H9 (cell line): ENCODE data around the gene NEGR1. TPM values are rescaled to one million over a fixed set of nuclear protein-coding genes. Genes with fewer than 3 reads are reported as not detected.

ENCODE experiments used
- DNase-seq: peaks from one replicate; pipeline ENCODE4 v3.0.0-alpha.2; 2017
- H2AFZ ChIP-seq: one replicate; pipeline ENCODE4 v1.6.1; 2013; ENCODE audit warnings: mild to moderate bottlenecking, low read length, control low read depth, moderate library complexity
- H2AK5ac ChIP-seq: 2 replicates; pipeline ENCODE4 v1.6.1; 2013; ENCODE audit warnings: low read length, control low read depth, mixed read lengths; ENCODE audit not compliant: insufficient read length
- H2BK120ac ChIP-seq: one replicate; pipeline ENCODE4 v1.6.1; 2013; ENCODE audit warnings: low read depth, mild to moderate bottlenecking, low read length, control low read depth, inconsistent platforms; ENCODE audit not compliant: poor library complexity, severe bottlenecking
- H2BK12ac ChIP-seq: 2 replicates; pipeline ENCODE4 v1.6.1; 2013; ENCODE audit warnings: low read length, control low read depth, mixed read lengths, low read depth; ENCODE audit not compliant: insufficient read length
- H2BK15ac ChIP-seq: 2 replicates; pipeline ENCODE4 v1.6.1; 2013; ENCODE audit warnings: low read depth, low read length, control low read depth
- H2BK20ac ChIP-seq: one replicate; pipeline ENCODE4 v1.6.1; 2013; ENCODE audit warnings: low read depth, mild to moderate bottlenecking, low read length, control low read depth, inconsistent platforms; ENCODE audit not compliant: poor library complexity, severe bottlenecking
- H2BK5ac ChIP-seq: 2 replicates; pipeline ENCODE4 v1.6.1; 2013; ENCODE audit warnings: low read length, control low read depth, mixed read lengths; ENCODE audit not compliant: insufficient read length
- H3K14ac ChIP-seq: 2 replicates; pipeline ENCODE4 v1.6.1; 2013; ENCODE audit warnings: low read length, control low read depth; ENCODE audit not compliant: insufficient read depth
- H3K18ac ChIP-seq: 2 replicates; pipeline ENCODE4 v1.6.1; 2013; ENCODE audit warnings: low read depth, mild to moderate bottlenecking, mixed read lengths, low read length, control low read depth; ENCODE audit not compliant: insufficient read length
- H3K23ac ChIP-seq: 2 replicates; pipeline ENCODE4 v1.6.1; 2013; ENCODE audit warnings: low read length, control low read depth, mixed read lengths, low read depth; ENCODE audit not compliant: insufficient read length
- H3K23me2 ChIP-seq: 2 replicates; pipeline ENCODE4 v1.6.1; 2013; ENCODE audit warnings: low read depth, mild to moderate bottlenecking, mixed read lengths, low read length, control low read depth; ENCODE audit not compliant: insufficient read length, poor library complexity, severe bottlenecking
- H3K27ac ChIP-seq: 2 replicates; pipeline ENCODE4 v1.5.1; 2013; ENCODE audit warnings: low read length, control low read depth, mixed read lengths, low read depth; ENCODE audit not compliant: insufficient read length
- H3K27me3 ChIP-seq: 2 replicates; pipeline ENCODE4 v1.6.1; 2013; ENCODE audit warnings: low read length, control low read depth, inconsistent platforms; ENCODE audit not compliant: insufficient read depth
- H3K4ac ChIP-seq: 2 replicates; pipeline ENCODE4 v1.6.1; 2013; ENCODE audit warnings: low read depth, mild to moderate bottlenecking, control low read depth, inconsistent platforms, low read length, moderate library complexity
- H3K4me1 ChIP-seq: 2 replicates; pipeline ENCODE4 v1.6.1; 2013; ENCODE audit warnings: low read length, control low read depth, inconsistent platforms; ENCODE audit not compliant: insufficient read depth
- H3K4me2 ChIP-seq: 2 replicates; pipeline ENCODE4 v1.6.1; 2013; ENCODE audit warnings: low read length, control low read depth, mixed read lengths; ENCODE audit not compliant: insufficient read length, insufficient read depth
- H3K56ac ChIP-seq: 2 replicates; pipeline ENCODE4 v1.6.1; 2013; ENCODE audit warnings: low read depth, mild to moderate bottlenecking, mixed read lengths, low read length, control low read depth; ENCODE audit not compliant: insufficient read length
- H3K79me1 ChIP-seq: 2 replicates; pipeline ENCODE4 v1.6.1; 2013; ENCODE audit warnings: low read depth, mild to moderate bottlenecking, moderate library complexity, low read length, control low read depth, inconsistent platforms; ENCODE audit not compliant: insufficient read depth, poor library complexity, severe bottlenecking
- H3K79me2 ChIP-seq: 2 replicates; pipeline ENCODE4 v1.6.1; 2013; ENCODE audit warnings: low read length, control low read depth, inconsistent platforms; ENCODE audit not compliant: insufficient read depth
- H3K9ac ChIP-seq: 2 replicates; pipeline ENCODE4 v1.6.1; 2013; ENCODE audit warnings: low read length, control low read depth, mixed read lengths; ENCODE audit not compliant: insufficient read length; ENCODE audit errors: extremely low read depth
- H3K9me3 ChIP-seq: one replicate; pipeline ENCODE4 v1.6.1; 2013; ENCODE audit warnings: low read depth, low read length, inconsistent platforms; ENCODE audit not compliant: control insufficient read depth
- H3T11ph ChIP-seq: one replicate; pipeline ENCODE4 v1.6.1; 2013; ENCODE audit warnings: mild to moderate bottlenecking, low read length, control low read depth, inconsistent platforms
- H4K20me1 ChIP-seq: one replicate; pipeline ENCODE4 v1.6.1; 2013; ENCODE audit not compliant: control insufficient read depth, insufficient read length, insufficient read depth
- H4K5ac ChIP-seq: 2 replicates; pipeline ENCODE4 v1.6.1; 2013; ENCODE audit warnings: low read depth, mild to moderate bottlenecking, mixed read lengths, low read length, control low read depth; ENCODE audit not compliant: insufficient read length
- H4K8ac ChIP-seq: replicated peaks from 2 replicates; pipeline ENCODE4 v1.6.1; 2013; ENCODE audit warnings: low read length, control low read depth, mixed read lengths, low read depth; ENCODE audit not compliant: insufficient read length
- H4K91ac ChIP-seq: 2 replicates; pipeline ENCODE4 v1.6.1; 2013; ENCODE audit warnings: low read depth, mild to moderate bottlenecking, moderate library complexity, mixed read lengths, low read length, control low read depth; ENCODE audit not compliant: insufficient read length
- H3K27ac Mint-ChIP-seq, 3 experiments: 2 replicates in 2 of 3; 3 replicates in 1 of 3; pipeline ENCODE4 v1.8.0; 2020 to 2021; ENCODE audit warnings: mixed read lengths in 3 of 3, mild to moderate bottlenecking in 1 of 3, moderate library complexity in 1 of 3
- H3K27me3 Mint-ChIP-seq: 2 replicates; pipeline ENCODE4 v1.8.0; 2021; ENCODE audit warnings: low read depth, mild to moderate bottlenecking, moderate library complexity, mixed read lengths
- H3K36me3 Mint-ChIP-seq, 3 experiments: 2 replicates in 2 of 3; 3 replicates in 1 of 3; pipeline ENCODE4 v1.8.0; 2020 to 2021; ENCODE audit warnings: low read depth in 3 of 3, mixed read lengths in 3 of 3; ENCODE audit not compliant: insufficient read depth in 1 of 3
- H3K4me1 Mint-ChIP-seq, 2 experiments: 2 replicates each; pipeline ENCODE4 v1.8.0; 2020; ENCODE audit warnings: mixed read lengths in 2 of 2
- H3K4me3 Mint-ChIP-seq, 2 experiments: 2 replicates in 1 of 2; 3 replicates in 1 of 2; pipeline ENCODE4 v1.8.0; 2020 to 2021; ENCODE audit warnings: mild to moderate bottlenecking in 2 of 2, mixed read lengths in 2 of 2, moderate library complexity in 1 of 2
- H3K9me3 Mint-ChIP-seq, 2 experiments: 2 replicates in 1 of 2; 3 replicates in 1 of 2; pipeline ENCODE4 v1.8.0; 2020; ENCODE audit warnings: mild to moderate bottlenecking in 2 of 2, mixed read lengths in 2 of 2, moderate library complexity in 1 of 2
- WGBS: extraction: QIAGEN DNeasy Blood & Tissue Kit; methylation state at CpG from one replicate; pipeline ENCODE4 v1.1.7; 2013; ENCODE audit warnings: missing lambda C conversion rate, low lambda C conversion rate, mixed read lengths; ENCODE audit not compliant: insufficient read length; ENCODE audit errors: extremely low coverage; 5-methylcytosine and 5-hydroxymethylcytosine counted together
- total RNA-seq: library from RNA; stranded (reverse); gene quantifications from 2 replicates; pipeline ENCODE4 v1.2.1, GENCODE V29; 2021
- TF ChIP-seq, protein P1 (sequence below): fragments of 200-600 bp; sonication (generic); conservative IDR thresholded peaks from 3 replicates; pipeline ENCODE4 v1.8.0; 2021; ENCODE audit warnings: antibody characterized with exemption, mild to moderate bottlenecking

The NEGR1 gene
- total RNA-seq, 1 experiment from 2014 or later, result 0.13 TPM

DNA sequence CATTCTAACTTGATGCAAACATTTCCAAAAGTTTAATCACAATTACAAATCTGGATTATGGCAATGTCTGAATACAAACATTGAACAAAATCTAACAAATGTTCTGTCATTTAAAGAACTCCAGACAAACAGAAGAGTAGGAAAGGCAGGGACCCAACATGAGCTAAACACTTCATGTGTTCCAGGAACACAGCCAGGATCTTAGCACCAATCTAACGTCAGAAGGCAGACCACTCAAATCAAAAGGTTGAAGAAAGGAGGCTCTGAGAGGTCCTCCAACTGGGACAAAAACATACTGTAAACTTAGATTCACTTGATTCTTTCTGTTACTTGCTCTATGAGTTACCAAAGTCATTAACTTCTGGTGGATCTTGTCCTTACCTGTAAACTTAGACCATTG lies 374.0 kb downstream of the NEGR1 start:
- no CpG with 5 or more reads among the region's 1 CpG for WGBS
- H3K9me3 Mint-ChIP-seq, result no peaks in the 10 kb centered on the region
- Histone ChIP-seq H3K4me2 (no peak overlapping the region), H2BK15ac (no peak overlapping the region), H3K9ac (no peak overlapping the region), H3K27me3 (no peaks in the 10 kb centered on the region), H3K14ac (no peak overlapping the region), H4K5ac (no peak overlapping the region), H3K4ac (no peak overlapping the region), H2BK12ac (no peak overlapping the region), H3K23me2 (no peaks in the 10 kb centered on the region), H2BK5ac (no peak overlapping the region), H3K18ac (no peak overlapping the region), H2BK120ac (no peak overlapping the region), H3K79me2 (no peaks in the 10 kb centered on the region), H4K91ac (no peak overlapping the region), H3K4me1 (no peaks in the 10 kb centered on the region), H2AFZ (no peak overlapping the region), H3K27ac (no peak overlapping the region), H3T11ph (no peak overlapping the region), H3K79me1 (no peaks in the 10 kb centered on the region), H3K56ac (no peak overlapping the region), H4K8ac (no peak overlapping the region), H3K23ac (no peak overlapping the region), H2AK5ac (no peak overlapping the region), H3K9me3 (no peaks in the 10 kb centered on the region), H4K20me1 (no peaks in the 10 kb centered on the region), H2BK20ac (no peak overlapping the region)
- H3K36me3 Mint-ChIP-seq, result no peaks in the 10 kb centered on the region; a peak in 1 of 7 replicates
- no peak for DNase-seq
- H3K27me3 Mint-ChIP-seq, result no peaks in the 10 kb centered on the region
- no peak overlapping the region for H3K27ac Mint-ChIP-seq
- TF ChIP-seq, protein P1, sequence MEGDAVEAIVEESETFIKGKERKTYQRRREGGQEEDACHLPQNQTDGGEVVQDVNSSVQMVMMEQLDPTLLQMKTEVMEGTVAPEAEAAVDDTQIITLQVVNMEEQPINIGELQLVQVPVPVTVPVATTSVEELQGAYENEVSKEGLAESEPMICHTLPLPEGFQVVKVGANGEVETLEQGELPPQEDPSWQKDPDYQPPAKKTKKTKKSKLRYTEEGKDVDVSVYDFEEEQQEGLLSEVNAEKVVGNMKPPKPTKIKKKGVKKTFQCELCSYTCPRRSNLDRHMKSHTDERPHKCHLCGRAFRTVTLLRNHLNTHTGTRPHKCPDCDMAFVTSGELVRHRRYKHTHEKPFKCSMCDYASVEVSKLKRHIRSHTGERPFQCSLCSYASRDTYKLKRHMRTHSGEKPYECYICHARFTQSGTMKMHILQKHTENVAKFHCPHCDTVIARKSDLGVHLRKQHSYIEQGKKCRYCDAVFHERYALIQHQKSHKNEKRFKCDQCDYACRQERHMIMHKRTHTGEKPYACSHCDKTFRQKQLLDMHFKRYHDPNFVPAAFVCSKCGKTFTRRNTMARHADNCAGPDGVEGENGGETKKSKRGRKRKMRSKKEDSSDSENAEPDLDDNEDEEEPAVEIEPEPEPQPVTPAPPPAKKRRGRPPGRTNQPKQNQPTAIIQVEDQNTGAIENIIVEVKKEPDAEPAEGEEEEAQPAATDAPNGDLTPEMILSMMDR, result no peak
- peaks cover 4 to 8% of the 10 kb centered on the region in 2 experiments for H3K4me1 Mint-ChIP-seq
- H3K4me3 Mint-ChIP-seq, result no peak overlapping the region
